GM21367 (cell line): ENCODE data around the gene NT5DC2.

Experiments
- ATAC-seq: cut with Tn5 transposase; IDR thresholded peaks from one replicate; pipeline ENCODE4 v1.9.1; 2021; ENCODE audit not compliant: unreplicated experiment

Gene NT5DC2

GRCh38 chr3:52490035-52490938 lies 43.4 kb downstream of the NT5DC2 start:
- ATAC-seq = no peak

- ATAC-seq = no peak
Measured at GRCh38 chr3:52489453-52489852, 44.2 kb downstream of the NT5DC2 start.

- ATAC-seq = no peak
Measured at GRCh38 chr3:52488746-52489145, 44.9 kb downstream of the NT5DC2 start.

GRCh38 chr3:52487788-52488691 lies 45.6 kb downstream of the NT5DC2 start:
- no peak for ATAC-seq

- no peak for ATAC-seq
Measured at GRCh38 chr3:52487050-52487787, 46.4 kb downstream of the NT5DC2 start.

GRCh38 chr3:52484680-52485461 lies 48.8 kb downstream of the NT5DC2 start:
- ATAC-seq = no peak

GRCh38 chr3:52483577-52484381 lies 49.9 kb downstream of the NT5DC2 start:
- no peak for ATAC-seq

- ATAC-seq = no peak
Measured at GRCh38 chr3:52483081-52483480, 50.6 kb downstream of the NT5DC2 start.

GRCh38 chr3:52481819-52482521 lies 51.7 kb downstream of the NT5DC2 start:
- ATAC-seq = no peak

- no peak for ATAC-seq
Measured at GRCh38 chr3:52480768-52481715, 52.6 kb downstream of the NT5DC2 start.

- no peak for ATAC-seq
Measured at GRCh38 chr3:52479877-52480575, 53.6 kb downstream of the NT5DC2 start.

- no peak for ATAC-seq
Measured at GRCh38 chr3:52479037-52479876, 54.4 kb downstream of the NT5DC2 start.

- ATAC-seq = no peak
Measured at GRCh38 chr3:52477796-52478095, 55.9 kb downstream of the NT5DC2 start.

- no peak for ATAC-seq
Measured at GRCh38 chr3:52477076-52477795, 56.4 kb downstream of the NT5DC2 start.
